GM12873 (cell line): ENCODE data around the gene RRP12.

ENCODE experiments used
- CTCF ChIP-seq: IDR thresholded peaks from 2 replicates; pipeline ENCODE4 v1.5.1; 2012; ENCODE audit warnings: low read depth, mild to moderate bottlenecking, moderate library complexity, low read length, control low read depth; ENCODE audit not compliant: insufficient read depth; ENCODE audit errors: missing control alignments

Gene RRP12

GRCh38 chr10:97356318-97356914 lies 44.7 kb downstream of the RRP12 start:
- TF ChIP-seq CTCF, result no peak

- no peak for TF ChIP-seq CTCF
Observed at GRCh38 chr10:97355571-97355975, 45.6 kb downstream of the RRP12 start.

- no peak for TF ChIP-seq CTCF
Observed at GRCh38 chr10:97353945-97354344, 47.2 kb downstream of the RRP12 start.

GRCh38 chr10:97349752-97350513 lies 51.2 kb downstream of the RRP12 start:
- TF ChIP-seq CTCF, result no peak

GRCh38 chr10:97347317-97347716 lies 53.8 kb downstream of the RRP12 start:
- no peak for TF ChIP-seq CTCF

GRCh38 chr10:97341416-97341815 lies 59.7 kb downstream of the RRP12 start:
- TF ChIP-seq CTCF, result no peak

- no peak for TF ChIP-seq CTCF
Observed at GRCh38 chr10:97338041-97338440, 63.1 kb downstream of the RRP12 start.
